H1 (cell line): ENCODE data around the gene ACTN4. TPM values are rescaled to one million over a fixed set of nuclear protein-coding genes. Genes with fewer than 3 reads are reported as not detected.

ENCODE experiments used
- ATF3 ChIP-seq: IDR thresholded peaks from 2 replicates; pipeline ENCODE4 v1.6.1; 2011; ENCODE audit warnings: low read depth, mild to moderate bottlenecking, low read length; ENCODE audit not compliant: insufficient read depth
- CBX5 ChIP-seq: fragments of 300-800, 300-1000 bp; sonication (generic); IDR thresholded peaks from 2 replicates; pipeline ENCODE4 v1.7.1; 2016; ENCODE audit warnings: antibody characterized with exemption, low read length, low read depth
- CTCF ChIP-seq, 3 experiments: IDR thresholded peaks; 1 replicate in 2 of 3; 2 replicates in 1 of 3; pipeline versions ENCODE4 v1.5.1 to v1.6.1; 2011; ENCODE audit warnings: low read length in 3 of 3, mild to moderate bottlenecking in 3 of 3, inconsistent platforms in 2 of 3, low read depth in 1 of 3, moderate library complexity in 1 of 3; ENCODE audit not compliant: insufficient read depth in 1 of 3; ENCODE audit errors: control extremely low read depth in 1 of 3
- SRF ChIP-seq: IDR thresholded peaks from 2 replicates; pipeline ENCODE4 v1.6.1; 2011; ENCODE audit warnings: mild to moderate bottlenecking, low read depth, low read length, moderate library complexity
- YY1 ChIP-seq: IDR thresholded peaks from 2 replicates; pipeline ENCODE4 v1.6.1; 2011; ENCODE audit warnings: low read depth, mild to moderate bottlenecking, low read length
- ZNF274 ChIP-seq: IDR thresholded peaks from 2 replicates; pipeline ENCODE4 v1.7.0; 2012; ENCODE audit warnings: low read length, borderline replicate concordance; ENCODE audit errors: extremely low read depth
- polyA plus RNA-seq, 7 experiments: library from polyadenylated mRNA; depleted of rRNA in 3 of 7; stranded (reverse) in 5 of 7; unstranded in 2 of 7; fragments of >200 nt in 5 of 7; fragments of 200-250 nt in 2 of 7; gene quantifications; 1 replicate in 5 of 7; 2 replicates in 1 of 7; 4 replicates in 1 of 7; pipeline versions ENCODE4 v1.2.1 to v1.2.3, GENCODE V29; 2011 to 2013; ENCODE audit warnings: missing spikeins in 2 of 7, mixed read lengths in 2 of 7
- total RNA-seq: library from RNA; stranded (reverse); fragmentation: NEBNext Ultra II Directional; extraction: Animal tissue kit (Norgen Biotek cat#: 25700); gene quantifications from 2 replicates; pipeline ENCODE4 v1.2.1, GENCODE V29; 2021

ACTN4 gene
- total and polyA plus RNA-seq, 2 of the 8 experiments (the other 6 are each of a cell fraction or from before 2014, with no cell fraction given), result 211 to 520 TPM

- TF ChIP-seq CTCF (IDR thresholded peaks at IDR 0.05; ENCODE audit: control extremely low read depth in 1 of 3, insufficient read depth in 1 of 3, low read depth in 1 of 3, low read length in 3 of 3), result no peak
- TF ChIP-seq CBX5, result no peak
- TF ChIP-seq YY1, result no peak
- no peak for TF ChIP-seq SRF
- no peak for TF ChIP-seq ATF3
- no peak for TF ChIP-seq ZNF274
Measured at GRCh38 chr19:38723990-38724854, 76.8 kb downstream of the ACTN4 start (continued).
